Naive thymus-derived CD4-positive, alpha-beta T cell (primary cell): ENCODE data around the gene HUWE1. TPM values are rescaled to one million over a fixed set of nuclear protein-coding genes. Genes with fewer than 3 reads are reported as not detected.

ENCODE experiments used
- ATAC-seq: fragments of 150-1000 bp; cut with Tn5 transposase; 2 replicates; pipeline ENCODE4 v1.10.0; 2021; ENCODE audit warnings: mild to moderate bottlenecking, moderate library complexity
- CTCF ChIA-PET: fragments of 350-600 bp; sonication (Branson Sonifier 250); formaldehyde crosslinking; loops from one replicate; lab custom pipeline; 2021; ENCODE audit warnings: antibody characterized with exemption; lab: Charles Lee
- POLR2A ChIA-PET: fragments of 350-600 bp; sonication (Branson Sonifier 250); formaldehyde crosslinking; loops from one replicate; lab custom pipeline; 2021; ENCODE audit warnings: antibody characterized with exemption, inconsistent platforms; lab: Charles Lee
- DNase-seq, 9 donors: peaks; one replicate each; pipeline versions ENCODE4 v3.0.0 to v3.0.0-alpha.2; 2020 to 2022; ENCODE audit warnings: mixed read lengths in 1 of 9
- H3K27ac ChIP-seq: one replicate; pipeline ENCODE4 v1.7.0; 2013; ENCODE audit warnings: mild to moderate bottlenecking, low read depth, low read length, moderate library complexity
- H3K27me3 ChIP-seq, 2 donors: one replicate each; pipeline ENCODE4 v1.7.0; 2013; ENCODE audit warnings: low read length in 2 of 2, mild to moderate bottlenecking in 2 of 2, moderate library complexity in 2 of 2; ENCODE audit not compliant: control insufficient read depth in 2 of 2, insufficient read depth in 2 of 2
- H3K36me3 ChIP-seq, 3 experiments: 1 replicate in 2 of 3; 2 replicates in 1 of 3; pipeline ENCODE4 v1.7.0; 2013; ENCODE audit warnings: low read length in 3 of 3, mild to moderate bottlenecking in 3 of 3, moderate library complexity in 1 of 3; ENCODE audit not compliant: insufficient read depth in 3 of 3, control insufficient read depth in 2 of 3
- H3K4me1 ChIP-seq, 2 donors: one replicate each; pipeline ENCODE4 v1.7.0; 2013; ENCODE audit warnings: low read length in 2 of 2, mild to moderate bottlenecking in 2 of 2, moderate library complexity in 1 of 2; ENCODE audit not compliant: control insufficient read depth in 2 of 2, insufficient read depth in 2 of 2
- H3K4me3 ChIP-seq: 2 replicates; pipeline ENCODE4 v1.7.0; 2013; ENCODE audit warnings: mild to moderate bottlenecking, low read length
- H3K9me3 ChIP-seq, 3 experiments: 1 replicate in 2 of 3; 2 replicates in 1 of 3; pipeline ENCODE4 v1.7.0; 2013; ENCODE audit warnings: low read length in 3 of 3; ENCODE audit not compliant: control insufficient read depth in 2 of 3
- H3K27ac Mint-ChIP-seq, 9 donors: one replicate each; pipeline ENCODE4 v1.8.0; 2020 to 2022; ENCODE audit warnings: mixed read lengths in 9 of 9, mild to moderate bottlenecking in 8 of 9, moderate library complexity in 5 of 9, inconsistent platforms in 2 of 9
- H3K27me3 Mint-ChIP-seq, 5 donors: one replicate each; pipeline ENCODE4 v1.8.0; 2021 to 2022; ENCODE audit warnings: mixed read lengths in 5 of 5, mild to moderate bottlenecking in 1 of 5
- H3K36me3 Mint-ChIP-seq, 5 donors: one replicate each; pipeline ENCODE4 v1.8.0; 2020 to 2022; ENCODE audit warnings: mixed read lengths in 5 of 5, mild to moderate bottlenecking in 3 of 5, inconsistent platforms in 1 of 5
- H3K4me1 Mint-ChIP-seq, 7 donors: one replicate each; pipeline ENCODE4 v1.8.0; 2020 to 2022; ENCODE audit warnings: mixed read lengths in 7 of 7, mild to moderate bottlenecking in 3 of 7, inconsistent platforms in 1 of 7
- H3K4me3 Mint-ChIP-seq, 10 donors: one replicate each; pipeline ENCODE4 v1.8.0; 2020 to 2022; ENCODE audit warnings: mild to moderate bottlenecking in 10 of 10, mixed read lengths in 10 of 10, moderate library complexity in 6 of 10, inconsistent platforms in 2 of 10
- H3K9me3 Mint-ChIP-seq, 11 donors: one replicate each; pipeline ENCODE4 v1.8.0; 2020 to 2022; ENCODE audit warnings: mixed read lengths in 11 of 11, mild to moderate bottlenecking in 4 of 11, inconsistent platforms in 1 of 11, moderate library complexity in 1 of 11
- intact Hi-C, 2 donors: fragments of 100-400 bp; cut with micrococcal nuclease; formaldehyde crosslinking; loops; one replicate each; pipeline ENCODE4 v1.15.1; 2023
- polyA plus RNA-seq, 2 donors: library from polyadenylated mRNA; unstranded; fragments of 300-500 nt; fragmentation: Illumina TruSeq; gene quantifications; one replicate each; pipeline ENCODE4 v1.2.3, GENCODE V29; 2021
- total RNA-seq, 6 experiments: library from RNA in 5 of 6; stranded (reverse) in 5 of 6; gene quantifications; 1 replicate in 5 of 6; 2 replicates in 1 of 6; pipeline ENCODE4 v1.2.3 and lab custom pipeline; 2021 to 2026

HUWE1 gene, protein sequence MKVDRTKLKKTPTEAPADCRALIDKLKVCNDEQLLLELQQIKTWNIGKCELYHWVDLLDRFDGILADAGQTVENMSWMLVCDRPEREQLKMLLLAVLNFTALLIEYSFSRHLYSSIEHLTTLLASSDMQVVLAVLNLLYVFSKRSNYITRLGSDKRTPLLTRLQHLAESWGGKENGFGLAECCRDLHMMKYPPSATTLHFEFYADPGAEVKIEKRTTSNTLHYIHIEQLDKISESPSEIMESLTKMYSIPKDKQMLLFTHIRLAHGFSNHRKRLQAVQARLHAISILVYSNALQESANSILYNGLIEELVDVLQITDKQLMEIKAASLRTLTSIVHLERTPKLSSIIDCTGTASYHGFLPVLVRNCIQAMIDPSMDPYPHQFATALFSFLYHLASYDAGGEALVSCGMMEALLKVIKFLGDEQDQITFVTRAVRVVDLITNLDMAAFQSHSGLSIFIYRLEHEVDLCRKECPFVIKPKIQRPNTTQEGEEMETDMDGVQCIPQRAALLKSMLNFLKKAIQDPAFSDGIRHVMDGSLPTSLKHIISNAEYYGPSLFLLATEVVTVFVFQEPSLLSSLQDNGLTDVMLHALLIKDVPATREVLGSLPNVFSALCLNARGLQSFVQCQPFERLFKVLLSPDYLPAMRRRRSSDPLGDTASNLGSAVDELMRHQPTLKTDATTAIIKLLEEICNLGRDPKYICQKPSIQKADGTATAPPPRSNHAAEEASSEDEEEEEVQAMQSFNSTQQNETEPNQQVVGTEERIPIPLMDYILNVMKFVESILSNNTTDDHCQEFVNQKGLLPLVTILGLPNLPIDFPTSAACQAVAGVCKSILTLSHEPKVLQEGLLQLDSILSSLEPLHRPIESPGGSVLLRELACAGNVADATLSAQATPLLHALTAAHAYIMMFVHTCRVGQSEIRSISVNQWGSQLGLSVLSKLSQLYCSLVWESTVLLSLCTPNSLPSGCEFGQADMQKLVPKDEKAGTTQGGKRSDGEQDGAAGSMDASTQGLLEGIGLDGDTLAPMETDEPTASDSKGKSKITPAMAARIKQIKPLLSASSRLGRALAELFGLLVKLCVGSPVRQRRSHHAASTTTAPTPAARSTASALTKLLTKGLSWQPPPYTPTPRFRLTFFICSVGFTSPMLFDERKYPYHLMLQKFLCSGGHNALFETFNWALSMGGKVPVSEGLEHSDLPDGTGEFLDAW (N-terminal part only)
- total RNA-seq (100 to 1,000 TPM; 180 to 266 (median 183) TPM), polyA plus RNA-seq (10 to 100 TPM; 13.1 to 14.7 TPM), total RNA-seq (lab: John Stamatoyannopoulos, UW) (514 reads per million, percentile 98 among the genes with 10 or more reads in this experiment)

DNA sequence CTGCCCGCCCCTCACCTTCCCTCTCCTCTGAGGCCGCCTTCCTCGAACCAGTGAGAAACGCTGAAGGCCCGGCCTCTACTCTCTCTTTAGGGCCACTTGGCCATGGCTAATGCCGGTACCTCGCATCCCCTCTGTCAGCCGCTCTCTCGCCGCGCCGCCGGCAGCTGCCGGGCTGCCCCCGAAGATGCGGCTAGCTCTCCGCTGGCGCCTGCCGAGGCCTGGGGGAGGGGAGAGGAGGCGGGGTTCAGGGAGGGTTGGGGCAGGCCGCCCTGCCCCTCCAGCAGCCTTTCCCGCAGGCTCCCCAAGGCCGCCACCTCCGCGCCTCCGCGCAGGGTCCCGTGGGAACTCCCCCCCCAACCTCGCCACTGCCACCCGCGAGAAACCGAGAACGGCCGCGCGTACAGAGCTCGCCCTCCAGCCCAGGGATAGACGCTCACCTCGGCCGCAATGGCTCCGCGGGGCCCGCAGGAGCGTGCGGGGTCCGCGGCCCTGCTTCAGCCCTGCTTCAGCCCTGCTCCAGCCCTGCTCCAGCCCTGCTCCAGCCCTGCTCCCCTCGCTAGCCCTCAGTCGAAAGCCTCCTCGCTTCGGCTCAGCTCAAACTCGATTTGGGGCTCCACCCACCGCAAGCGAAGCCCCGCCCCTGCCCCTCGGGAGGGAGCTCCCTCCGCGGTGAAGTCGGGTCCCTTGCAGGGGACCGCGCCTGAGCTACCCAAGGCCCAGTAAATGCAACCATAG lies at the start of gene HUWE1:
HUWE1 (minus strand) TSS at position 569 of the 735 bp plus-strand sequence. CDS start 32,612 bp downstream, outside the sequence.
- peaks cover 9 to 34% (median 23%) of the 10 kb centered on the region in 7 donors for H3K4me1 Mint-ChIP-seq
- intact Hi-C loops: loop anchor here (2.0 to 10.0 kb wide), 6 partner anchors 46 to 948 kb away; partner anchors contain the start of genes KDM5C (in 1 of the 2), TSPYL2 (in 1 of the 2) and WNK3 (in 1 of the 2)
- Histone ChIP-seq H3K36me3 (peaks cover 0 to 7% (median 0%) of the 10 kb centered on the region in 3 experiments), H3K27me3 (no peaks in the 10 kb centered on the region), H3K4me1 (peaks cover 5 to 10% of the 10 kb centered on the region in 2 donors), H3K4me3 (peak within 1 kb of the TSS; percentile 43), H3K9me3 (no peaks in the 10 kb centered on the region), H3K27ac (peak within 1 kb of the TSS; percentile 89)
- H3K27me3 Mint-ChIP-seq: no peaks in the 10 kb centered on the region
- DNase-seq (peak; percentile 58 to 86 (median 74)), ATAC-seq (peak; percentile 48)
- H3K27ac Mint-ChIP-seq: peak within 1 kb of the TSS; percentile 71 to 97 (median 92)
- POLR2A ChIA-PET: interaction anchor here (0.6 to 4.4 kb wide), 6 partner anchors 14 to 358 kb away, joined by 3 to 48 read pairs (median 3); partner anchors contain the start of gene PHF8
- CTCF ChIA-PET: interaction anchor here (0.7 to 1.0 kb wide), 2 partner anchors 28 to 150 kb away, joined by 3 to 5 read pairs; no protein-coding TSS in a partner anchor
- peaks cover 0 to 1% (median 0%) of the 10 kb centered on the region in 11 donors for H3K9me3 Mint-ChIP-seq
- peak within 1 kb of the TSS; percentile 88 to 97 (median 92) for H3K4me3 Mint-ChIP-seq
- peaks cover 0 to 16% (median 3%) of the 10 kb centered on the region in 5 donors for H3K36me3 Mint-ChIP-seq

DNA sequence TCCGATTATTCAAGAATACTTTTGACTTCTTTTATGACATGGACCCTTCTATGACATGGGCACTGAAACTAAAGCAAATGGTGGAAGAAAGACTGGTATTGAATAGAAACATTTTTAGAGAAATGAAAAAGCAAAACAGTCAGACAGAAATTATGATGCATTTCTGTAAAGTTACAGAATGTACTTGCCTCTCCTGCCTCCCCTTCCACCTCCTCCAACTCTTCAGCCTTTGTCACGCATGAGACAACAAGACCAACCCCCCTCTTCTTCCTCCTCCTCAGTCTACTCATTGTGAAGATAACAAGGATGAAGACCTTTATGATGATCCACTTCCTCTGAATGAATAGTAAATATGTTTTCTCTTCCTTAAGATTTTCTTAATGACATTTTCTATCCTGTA lies 46.3 kb upstream of the HUWE1 start:
- Mint-ChIP-seq H3K4me3 (peak overlapping the region in 1 of 10 donors; percentile 65), H3K27me3 (no peaks in the 10 kb centered on the region), H3K4me1 (peaks cover 0 to 32% (median 21%) of the 10 kb centered on the region in 7 donors), H3K36me3 (peaks cover 0 to 18% (median 0%) of the 10 kb centered on the region in 5 donors), H3K9me3 (peaks cover 0 to 4% (median 0%) of the 10 kb centered on the region in 11 donors), H3K27ac (peak overlapping the region in 1 of 9 donors; percentile 88)
- no peak overlapping the region for H3K27ac ChIP-seq
- CTCF ChIA-PET: no interaction called here
- H3K27me3 ChIP-seq: no peaks in the 10 kb centered on the region
- intact Hi-C loops: loop anchor here (2.0 to 5.0 kb wide), 2 partner anchors 18 to 45 kb away; partner anchors contain the start of gene HUWE1 (in 2 of the 2)
- no peak overlapping the region for H3K4me3 ChIP-seq
- H3K9me3 ChIP-seq: no peaks in the 10 kb centered on the region
- ATAC-seq (no peak), DNase-seq (no peak)
- H3K4me1 ChIP-seq: peaks cover 0 to 4% of the 10 kb centered on the region in 2 donors
- no peaks in the 10 kb centered on the region for H3K36me3 ChIP-seq
- POLR2A ChIA-PET: no interaction called here

DNA sequence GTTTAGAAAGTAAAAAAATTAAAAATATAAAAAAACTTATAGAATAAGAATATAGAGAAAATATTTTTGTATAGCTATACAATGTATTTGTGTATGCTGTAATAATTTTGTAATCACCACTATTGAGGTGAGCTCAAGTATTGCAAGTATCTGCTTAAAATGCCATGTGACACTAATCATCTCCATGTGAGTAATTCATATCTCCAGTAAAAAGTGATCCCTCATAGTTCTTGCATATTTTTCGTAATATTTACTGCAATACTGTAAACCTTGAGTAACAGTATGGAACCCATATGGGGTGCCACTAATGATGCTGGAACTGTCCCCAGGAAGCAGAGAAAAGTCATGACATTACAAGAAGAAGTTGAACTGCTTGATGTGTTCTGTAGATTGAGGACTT lies 43.2 kb upstream of the HUWE1 start:
- no peaks in the 10 kb centered on the region for H3K27me3 ChIP-seq
- no peaks in the 10 kb centered on the region for H3K36me3 ChIP-seq
- H3K9me3 ChIP-seq: no peaks in the 10 kb centered on the region
- H3K9me3 Mint-ChIP-seq: no peaks in the 10 kb centered on the region
- no peak overlapping the region for H3K4me3 Mint-ChIP-seq
- ChIA-PET CTCF (interaction anchor here (1.1 kb wide), 1 partner anchor 334 kb away, joined by 3 read pairs; no protein-coding TSS in a partner anchor), POLR2A (interaction anchor here (1.2 kb wide), 1 partner anchor 13 kb away, joined by 3 read pairs; no protein-coding TSS in a partner anchor)
- H3K27ac Mint-ChIP-seq: no peak overlapping the region
- peaks cover 0 to 4% of the 10 kb centered on the region in 2 donors for H3K4me1 ChIP-seq
- ATAC-seq: no peak
- H3K36me3 Mint-ChIP-seq: peaks cover 0 to 5% (median 0%) of the 10 kb centered on the region in 5 donors
- no peaks in the 10 kb centered on the region for H3K27me3 Mint-ChIP-seq
- no peak overlapping the region for H3K4me3 ChIP-seq
- intact Hi-C loops: loop anchor here (5.0 kb wide), 1 partner anchor 42 kb away; the partner anchor contains the start of gene HUWE1 (in 2 of the 2)
- no peak overlapping the region for H3K27ac ChIP-seq
- DNase-seq: no peak
- H3K4me1 Mint-ChIP-seq: peaks cover 0 to 31% (median 21%) of the 10 kb centered on the region in 7 donors

DNA sequence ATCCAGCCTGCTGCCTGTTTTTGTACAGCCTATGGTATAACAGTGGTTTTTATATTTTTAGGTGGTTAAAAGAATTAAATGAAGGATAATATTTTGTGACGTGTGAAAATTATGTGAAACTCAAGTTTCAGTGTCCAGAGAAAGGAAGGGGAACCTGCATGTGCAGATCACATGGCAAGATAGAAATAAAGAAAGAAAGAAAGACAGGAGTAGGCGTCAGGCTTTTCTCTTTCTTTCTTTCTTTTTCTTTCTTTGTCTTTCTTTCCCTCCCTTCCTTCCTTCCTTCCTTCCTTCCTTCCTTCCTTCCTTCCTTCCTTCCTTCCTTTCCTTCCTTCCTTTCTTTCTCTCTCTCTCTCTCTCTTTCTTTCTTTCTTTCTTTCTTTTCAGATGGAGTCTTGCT lies 42.0 kb upstream of the HUWE1 start:
- H3K27ac ChIP-seq: no peak overlapping the region
- no peaks in the 10 kb centered on the region for H3K9me3 ChIP-seq
- H3K27ac Mint-ChIP-seq: peak overlapping the region in 2 of 9 donors; percentile 72 to 75
- no peak for ATAC-seq
- H3K27me3 Mint-ChIP-seq: no peaks in the 10 kb centered on the region
- CTCF ChIA-PET: interaction anchor here (1.1 kb wide), 1 partner anchor 336 kb away, joined by 3 read pairs; no protein-coding TSS in a partner anchor
- no peak overlapping the region for H3K4me3 ChIP-seq
- H3K9me3 Mint-ChIP-seq: peaks cover 0 to 2% (median 0%) of the 10 kb centered on the region in 11 donors
- no peaks in the 10 kb centered on the region for H3K27me3 ChIP-seq
- no peaks in the 10 kb centered on the region for H3K4me1 ChIP-seq
- peak overlapping the region in 1 of 10 donors; percentile 26 for H3K4me3 Mint-ChIP-seq
- no peak for DNase-seq
- H3K36me3 ChIP-seq: no peaks in the 10 kb centered on the region
- POLR2A ChIA-PET: no interaction called here
- peaks cover 0 to 22% (median 13%) of the 10 kb centered on the region in 7 donors for H3K4me1 Mint-ChIP-seq
- intact Hi-C loops: no loop called here
- H3K36me3 Mint-ChIP-seq: peaks cover 0 to 4% (median 0%) of the 10 kb centered on the region in 5 donors

DNA sequence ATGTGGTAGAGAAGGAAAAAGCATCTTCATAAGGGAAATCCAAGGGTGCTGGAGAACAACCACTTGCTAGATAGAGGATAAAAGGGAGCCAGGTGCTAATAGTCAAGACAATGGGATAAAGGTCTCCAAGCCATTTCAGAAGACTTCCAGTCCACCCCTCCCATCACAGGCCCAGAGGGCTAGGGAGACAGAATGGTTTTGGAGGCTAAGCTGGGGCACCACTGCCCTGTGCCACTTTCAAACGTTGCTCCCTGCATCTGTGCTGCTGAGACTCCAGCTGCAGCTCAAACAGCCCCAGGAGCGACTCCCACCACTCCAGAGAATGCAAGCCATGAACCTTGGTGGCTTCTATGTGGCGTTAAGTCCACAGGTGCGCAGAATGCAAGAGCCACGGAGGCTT lies 38.4 kb upstream of the HUWE1 start:
- POLR2A ChIA-PET: interaction anchor here (1.1 kb wide), 1 partner anchor 31 kb away, joined by 3 read pairs; no protein-coding TSS in a partner anchor

More for the DNA sequence above, 38.4 kb upstream of the HUWE1 start:
- H3K4me1 Mint-ChIP-seq: peaks cover 0 to 14% (median 7%) of the 10 kb centered on the region in 7 donors
- H3K4me3 Mint-ChIP-seq: no peak overlapping the region
- no peaks in the 10 kb centered on the region for H3K4me1 ChIP-seq
- no peaks in the 10 kb centered on the region for H3K27me3 Mint-ChIP-seq
- H3K9me3 ChIP-seq: no peaks in the 10 kb centered on the region
- no peak overlapping the region for H3K4me3 ChIP-seq
- H3K9me3 Mint-ChIP-seq: peaks cover 0 to 2% (median 0%) of the 10 kb centered on the region in 11 donors
- CTCF ChIA-PET: no interaction called here
- no peak overlapping the region for H3K27ac ChIP-seq
- H3K27me3 ChIP-seq: no peaks in the 10 kb centered on the region
- H3K36me3 Mint-ChIP-seq: peaks cover 0 to 2% (median 0%) of the 10 kb centered on the region in 5 donors
- ATAC-seq (no peak), DNase-seq (no peak)
- no peaks in the 10 kb centered on the region for H3K36me3 ChIP-seq
- no peak overlapping the region for H3K27ac Mint-ChIP-seq
- intact Hi-C loops: no loop called here
